Type B pancreatic cell (in vitro differentiated cells): ENCODE measurements around the gene NANOGP8. TPM values are rescaled to one million over a fixed set of nuclear protein-coding genes. Genes with fewer than 3 reads are reported as not detected.

ENCODE experiments used
- DNase-seq: peaks from one replicate; pipeline ENCODE4 v3.0.0; 2021; ENCODE audit warnings: mixed read lengths; ENCODE audit not compliant: unreplicated experiment; ENCODE audit errors: extremely low spot score
- H3K27ac Mint-ChIP-seq: 2 replicates; pipeline ENCODE4 v1.8.0; 2021; ENCODE audit warnings: mild to moderate bottlenecking, mixed read lengths
- H3K27me3 Mint-ChIP-seq: 2 replicates; pipeline ENCODE4 v1.8.0; 2021; ENCODE audit warnings: mixed read lengths
- H3K36me3 Mint-ChIP-seq: 2 replicates; pipeline ENCODE4 v1.8.0; 2021; ENCODE audit warnings: mixed read lengths
- H3K4me1 Mint-ChIP-seq: one replicate; pipeline ENCODE4 v1.8.0; 2021; ENCODE audit warnings: mixed read lengths; ENCODE audit not compliant: unreplicated experiment
- H3K4me3 Mint-ChIP-seq: 2 replicates; pipeline ENCODE4 v1.8.0; 2021; ENCODE audit warnings: mild to moderate bottlenecking, mixed read lengths
- H3K9me3 Mint-ChIP-seq: 2 replicates; pipeline ENCODE4 v1.8.0; 2021; ENCODE audit warnings: mixed read lengths
- CTCF ChIP-seq: fragments of 200-600 bp; sonication (generic); conservative IDR thresholded peaks from 2 replicates; pipeline ENCODE4 v1.5.0; 2021; ENCODE audit warnings: antibody characterized with exemption, mild to moderate bottlenecking
- total RNA-seq: library from RNA; stranded (reverse); gene quantifications from 2 replicates; pipeline ENCODE4 v1.2.1, GENCODE V29; 2021; ENCODE audit warnings: low replicate concordance

NANOGP8 gene
- total RNA-seq, 1 donor from 2014 or later: not detected

GRCh38 chr15:35038626-35039451, 46.3 kb downstream of the NANOGP8 start:
- peak overlapping the region; percentile 30 for H3K27ac Mint-ChIP-seq

More at GRCh38 chr15:35038626-35039451, 46.3 kb downstream of the NANOGP8 start:
- Mint-ChIP-seq H3K9me3 (no peaks in the 10 kb centered on the region), H3K36me3 (no peaks in the 10 kb centered on the region), H3K27me3 (no peaks in the 10 kb centered on the region), H3K4me3 (no peak overlapping the region), H3K4me1 (peaks cover 17% of the 10 kb centered on the region)
- no peak for TF ChIP-seq CTCF
- DNase-seq: no peak

Other genes with a start within 250 kb of the NANOGP8 start
- 38.0 and 38.3 TPM in 2 replicates for gene AQR, start 115.6 kb downstream of the NANOGP8 start, total RNA-seq
- gene ZNF770, start 97.0 kb downstream of the NANOGP8 start, total RNA-seq: 58.7 and 68.3 TPM in 2 replicates